SK-N-SH (cell line): ENCODE data around the gene STARD5.

Experiments
- EZH2phosphoT487 ChIP-seq: fragments of 200-600 bp; sonication (generic); IDR thresholded peaks from 2 replicates; pipeline ENCODE4 v1.6.1; 2017; ENCODE audit warnings: low read depth, mixed run types, mild to moderate bottlenecking, antibody characterized with exemption, moderate library complexity, borderline replicate concordance
- NFIC ChIP-seq: IDR thresholded peaks from 2 replicates; pipeline ENCODE4 v1.4.0; 2012; ENCODE audit warnings: borderline replicate concordance
- RAD21 ChIP-seq: IDR thresholded peaks from 2 replicates; pipeline ENCODE4 v1.6.1; 2012; ENCODE audit warnings: mild to moderate bottlenecking, low read length
- SIN3A ChIP-seq: IDR thresholded peaks from 2 replicates; pipeline ENCODE4 v1.6.1; 2012; ENCODE audit warnings: low read depth, mild to moderate bottlenecking, low read length, moderate library complexity, borderline replicate concordance
- TEAD4 ChIP-seq: IDR thresholded peaks from 2 replicates; pipeline ENCODE4 v1.4.0; 2012; ENCODE audit warnings: mild to moderate bottlenecking, borderline replicate concordance; ENCODE audit not compliant: insufficient read depth
- TF ChIP-seq, protein P1 (sequence below): fragments of 200-600 bp; sonication (generic); IDR thresholded peaks from 2 replicates; pipeline ENCODE4 v1.6.1; 2017; ENCODE audit warnings: antibody characterized with exemption, mild to moderate bottlenecking, moderate library complexity

DNA sequence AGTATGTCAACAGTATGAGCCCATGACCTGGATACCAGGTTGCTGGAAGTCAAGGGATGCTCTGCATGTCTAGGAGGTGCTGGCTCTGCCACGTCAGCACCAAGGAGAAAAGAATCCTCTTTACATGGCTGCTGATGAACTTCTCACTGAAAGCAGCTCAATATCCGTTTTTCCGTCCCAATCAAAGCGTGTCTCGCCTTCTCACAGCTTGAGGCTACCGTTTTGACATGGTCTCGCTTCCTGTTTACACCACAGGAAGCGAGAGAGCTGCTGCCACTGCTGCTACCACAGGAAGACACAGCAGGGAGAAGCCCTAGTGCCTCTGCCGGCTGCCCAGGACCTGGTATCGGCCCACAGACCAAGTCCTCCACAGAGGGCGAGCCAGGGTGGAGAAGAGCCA lies 27.3 kb downstream of the STARD5 start:
- TF ChIP-seq TEAD4 (no peak), SIN3A (no peak), EZH2phosphoT487 (no peak), RAD21 (no peak), NFIC (no peak)
- TF ChIP-seq, protein P1, sequence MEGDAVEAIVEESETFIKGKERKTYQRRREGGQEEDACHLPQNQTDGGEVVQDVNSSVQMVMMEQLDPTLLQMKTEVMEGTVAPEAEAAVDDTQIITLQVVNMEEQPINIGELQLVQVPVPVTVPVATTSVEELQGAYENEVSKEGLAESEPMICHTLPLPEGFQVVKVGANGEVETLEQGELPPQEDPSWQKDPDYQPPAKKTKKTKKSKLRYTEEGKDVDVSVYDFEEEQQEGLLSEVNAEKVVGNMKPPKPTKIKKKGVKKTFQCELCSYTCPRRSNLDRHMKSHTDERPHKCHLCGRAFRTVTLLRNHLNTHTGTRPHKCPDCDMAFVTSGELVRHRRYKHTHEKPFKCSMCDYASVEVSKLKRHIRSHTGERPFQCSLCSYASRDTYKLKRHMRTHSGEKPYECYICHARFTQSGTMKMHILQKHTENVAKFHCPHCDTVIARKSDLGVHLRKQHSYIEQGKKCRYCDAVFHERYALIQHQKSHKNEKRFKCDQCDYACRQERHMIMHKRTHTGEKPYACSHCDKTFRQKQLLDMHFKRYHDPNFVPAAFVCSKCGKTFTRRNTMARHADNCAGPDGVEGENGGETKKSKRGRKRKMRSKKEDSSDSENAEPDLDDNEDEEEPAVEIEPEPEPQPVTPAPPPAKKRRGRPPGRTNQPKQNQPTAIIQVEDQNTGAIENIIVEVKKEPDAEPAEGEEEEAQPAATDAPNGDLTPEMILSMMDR, result no peak
